HG02763 (cell line): ENCODE results near the gene ADCY1.

Experiments used
- ATAC-seq: cut with Tn5 transposase; IDR thresholded peaks from one replicate; pipeline ENCODE4 v1.9.1; 2021; ENCODE audit warnings: mild to moderate bottlenecking, moderate library complexity; ENCODE audit not compliant: unreplicated experiment

Gene ADCY1

DNA sequence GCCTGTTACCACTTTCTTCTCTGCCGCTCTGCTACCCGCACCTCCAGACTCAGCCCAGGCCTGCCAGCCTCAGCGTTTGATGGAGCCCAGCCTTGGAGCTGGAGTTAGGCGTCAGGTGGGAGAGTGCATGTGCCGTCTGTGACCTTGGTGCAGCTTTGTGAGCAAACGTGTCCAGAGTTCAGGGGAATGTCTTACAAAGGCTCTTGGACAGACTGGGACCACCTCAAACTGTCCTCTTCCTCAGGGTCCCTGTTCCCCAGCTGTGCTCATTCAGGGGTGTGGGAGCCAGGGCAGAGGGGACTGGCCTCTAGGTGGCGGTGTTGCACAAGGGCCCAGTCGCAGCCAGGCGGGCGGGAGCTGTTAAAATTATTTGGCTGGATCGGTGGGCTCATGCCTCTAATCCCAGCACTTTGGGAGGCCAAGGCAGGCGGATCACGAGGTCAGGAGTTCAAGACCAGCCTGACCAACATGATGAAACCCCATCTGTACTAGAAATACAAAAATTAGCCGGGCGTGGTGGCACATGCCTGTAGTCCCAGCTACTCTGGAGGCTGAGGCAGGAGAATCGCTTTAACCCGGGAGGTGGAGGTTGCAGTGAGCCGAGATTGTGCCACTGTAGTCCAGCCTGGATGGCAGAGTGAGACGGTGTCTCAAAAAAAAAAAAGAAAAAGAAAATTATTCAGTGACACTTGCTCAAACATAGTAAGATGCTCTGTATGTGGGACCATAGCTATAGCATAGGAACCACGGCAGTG lies 89.2 kb downstream of the ADCY1 start:
- no peak for ATAC-seq

DNA sequence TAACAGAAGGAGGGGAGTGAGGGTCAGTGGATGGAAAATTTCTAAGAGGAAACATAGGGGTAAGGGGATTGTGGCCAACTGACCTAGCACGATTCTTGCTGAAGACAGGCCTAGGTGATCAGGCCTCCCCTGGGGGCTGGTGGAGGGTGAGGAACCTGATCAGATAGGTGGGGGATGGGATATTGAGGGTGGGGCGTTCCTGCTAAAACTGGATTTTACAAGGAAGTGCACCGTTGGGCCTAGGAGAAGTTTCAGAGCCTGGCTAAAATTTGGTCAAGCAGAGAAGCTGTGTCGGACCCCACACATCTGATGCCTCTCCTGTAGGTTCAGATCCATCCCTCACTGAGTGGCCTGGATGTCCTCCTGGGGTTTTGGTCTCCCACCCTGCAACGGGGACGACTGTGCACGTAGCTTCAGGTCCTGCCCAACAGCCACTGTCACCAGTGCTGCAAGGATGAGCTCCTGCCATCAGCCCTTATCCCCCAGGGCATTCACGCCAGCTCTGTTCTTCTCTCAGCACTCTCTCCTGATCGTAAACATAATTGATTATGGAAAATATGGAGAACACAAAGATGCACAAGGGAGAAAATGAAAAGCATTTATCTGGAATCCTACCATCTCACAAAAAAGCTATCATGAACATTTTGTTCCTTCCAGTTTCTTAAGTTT lies 89.9 kb downstream of the ADCY1 start:
- no peak for ATAC-seq

DNA sequence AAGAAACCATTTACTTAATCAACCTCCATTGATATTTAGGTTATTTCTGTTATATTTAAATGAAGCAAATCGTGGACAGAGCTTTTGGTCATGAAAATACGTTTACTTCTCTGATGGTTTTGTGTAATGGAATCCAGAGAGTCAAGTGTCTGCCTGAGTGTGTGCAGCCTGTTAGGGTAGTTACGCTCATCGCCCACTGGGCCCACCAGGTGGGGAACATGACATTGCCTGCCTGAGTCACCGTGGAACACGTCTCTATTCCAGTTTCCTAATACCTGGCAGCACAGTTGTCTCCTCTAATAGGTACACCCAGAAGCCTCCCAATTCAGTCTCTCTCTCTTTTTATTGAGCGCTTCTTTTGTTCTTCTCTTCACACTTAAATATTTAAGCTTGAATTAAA lies 91.0 kb downstream of the ADCY1 start:
- no peak for ATAC-seq

DNA sequence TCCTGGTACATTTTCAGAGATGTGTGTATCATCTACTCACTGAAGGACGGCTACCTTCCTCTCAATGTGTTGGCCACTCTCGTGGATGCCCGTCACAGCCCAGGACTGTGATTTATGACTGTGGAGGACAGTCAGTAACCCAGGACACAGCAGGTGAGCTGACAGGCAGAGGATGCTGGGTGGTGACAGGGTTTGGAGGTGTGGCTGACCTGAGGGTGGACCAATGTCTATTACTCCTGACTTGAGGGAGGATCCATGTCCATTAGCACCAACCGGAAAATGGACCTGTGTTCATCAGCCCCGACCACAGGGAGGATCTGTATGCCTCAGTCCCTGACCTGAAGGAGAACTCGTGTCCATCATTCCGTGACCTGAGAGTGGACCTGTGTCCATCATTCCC lies 96.1 kb downstream of the ADCY1 start:
- ATAC-seq, result no peak

DNA sequence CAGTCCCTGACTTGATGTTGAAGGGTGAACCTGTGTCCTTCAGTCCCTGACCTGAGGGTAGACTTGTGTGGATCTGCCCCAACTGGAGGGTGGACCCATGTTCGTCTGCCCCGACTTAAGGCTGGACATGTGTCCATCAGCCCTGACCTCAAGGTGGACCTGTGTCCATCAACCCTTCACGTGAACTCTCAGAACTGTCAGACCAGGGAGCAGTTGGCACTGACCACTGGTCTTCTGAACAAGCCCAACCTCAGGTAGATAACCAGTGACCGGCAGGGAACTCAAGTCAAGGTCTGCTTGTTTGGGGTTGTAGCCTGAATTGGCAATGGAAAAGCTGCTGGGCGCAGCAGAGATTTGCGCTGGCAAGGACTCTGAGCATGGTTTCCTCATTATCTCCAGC lies 96.5 kb downstream of the ADCY1 start:
- no peak for ATAC-seq

DNA sequence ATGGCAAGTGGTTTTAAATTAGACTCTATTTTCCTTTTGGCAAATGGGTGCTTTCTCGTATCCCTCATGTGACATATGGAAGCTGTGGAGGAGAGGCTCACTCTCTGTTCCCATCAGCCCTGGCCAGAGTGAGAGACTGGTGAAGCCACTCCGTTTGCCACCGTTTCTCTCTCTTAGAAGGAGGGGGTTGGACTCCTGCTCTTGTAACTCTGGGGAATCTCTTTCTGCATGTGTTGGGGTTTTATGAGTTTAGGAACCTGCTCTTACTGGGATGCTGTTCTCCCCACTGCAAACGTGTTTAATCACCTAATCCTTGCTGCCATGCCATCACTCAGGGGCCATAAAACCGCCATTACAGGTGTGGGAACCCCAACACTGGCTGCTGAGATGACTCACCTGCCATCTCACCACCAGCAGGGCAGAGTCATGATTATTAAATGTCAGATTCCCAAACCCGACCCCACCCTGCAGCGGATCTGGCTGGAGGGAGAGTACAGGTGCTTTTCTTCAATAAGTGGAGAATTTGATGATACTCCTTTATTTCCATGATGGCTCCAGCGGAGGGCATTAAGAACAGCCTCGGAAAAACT lies 103.2 kb downstream of the ADCY1 start:
- ATAC-seq, result no peak

DNA sequence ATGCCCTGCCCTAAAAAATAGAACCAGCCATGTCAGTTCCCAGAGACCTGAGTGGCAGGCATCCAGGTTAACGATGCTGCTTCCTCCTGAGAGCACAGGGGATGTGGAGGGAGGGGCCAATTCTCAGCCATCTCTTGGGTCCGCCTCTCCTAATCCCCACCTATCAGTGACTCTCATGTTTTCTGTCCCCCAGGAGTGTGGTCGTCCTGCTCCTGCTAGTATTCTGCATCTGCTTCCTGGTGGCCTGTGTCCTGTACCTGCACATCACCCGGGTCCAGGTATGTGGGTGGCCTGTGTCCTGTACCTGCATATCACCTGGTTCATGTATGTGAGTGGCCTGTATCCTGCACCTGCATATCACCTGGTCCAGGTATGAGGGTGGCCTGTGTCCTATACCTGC lies 105.3 kb downstream of the ADCY1 start:
- no peak for ATAC-seq

DNA sequence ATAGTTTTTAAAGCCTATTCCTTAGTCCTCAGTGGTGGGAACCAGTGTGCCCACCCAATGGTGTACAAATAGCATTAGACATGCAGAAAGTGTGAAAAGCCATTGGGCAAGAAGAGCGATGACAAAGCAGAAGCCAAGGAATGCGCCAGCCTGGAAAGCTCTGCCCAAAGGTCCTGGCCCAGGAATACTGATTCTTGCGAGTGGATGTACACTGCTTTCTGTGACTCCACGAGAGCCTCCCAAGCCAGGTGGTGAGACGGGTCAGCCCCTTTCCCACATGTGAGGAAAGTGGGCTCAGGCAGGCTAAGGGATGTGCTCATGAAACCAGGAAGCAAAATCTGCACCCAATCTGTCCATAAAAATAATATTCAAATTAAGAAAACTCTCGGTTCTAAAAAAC lies 106.6 kb downstream of the ADCY1 start:
- ATAC-seq, result no peak

DNA sequence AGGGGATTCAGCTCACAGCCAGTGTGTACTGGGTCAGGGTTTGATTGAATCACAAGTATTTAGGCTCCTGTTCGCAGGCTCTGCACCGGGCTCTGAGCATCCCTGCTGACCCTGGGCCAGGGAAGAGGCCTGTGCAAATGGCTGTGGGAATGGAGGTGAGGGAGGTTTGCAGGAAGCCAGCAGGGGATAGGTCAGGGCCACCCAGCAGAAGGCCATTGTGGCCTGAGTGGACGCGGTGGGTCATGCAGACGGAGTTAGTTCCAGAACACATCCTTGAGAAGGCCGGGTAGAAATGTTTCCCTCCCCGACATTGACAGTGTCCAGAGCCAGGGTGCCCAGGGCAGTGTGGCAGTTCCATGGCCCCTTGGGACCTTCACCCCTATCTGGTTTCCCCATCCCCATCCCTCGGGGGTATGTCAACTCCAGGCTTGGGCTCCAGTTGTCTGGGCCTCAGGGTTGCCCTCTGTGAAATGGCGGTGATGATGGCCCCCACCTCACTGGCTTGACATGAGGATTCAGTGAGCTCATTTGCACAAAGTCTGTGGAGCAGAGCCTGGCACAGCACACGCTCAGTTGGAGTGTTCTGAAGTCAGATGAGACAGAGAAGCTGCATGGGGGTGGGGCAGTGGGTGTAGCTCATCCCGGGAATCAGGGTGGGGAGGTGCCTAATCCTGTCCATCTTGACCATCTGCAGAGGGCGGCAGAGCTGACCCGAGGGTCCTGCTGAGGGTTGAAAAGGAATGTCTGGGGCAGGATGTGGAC lies 107.6 kb downstream of the ADCY1 start:
- no peak for ATAC-seq

DNA sequence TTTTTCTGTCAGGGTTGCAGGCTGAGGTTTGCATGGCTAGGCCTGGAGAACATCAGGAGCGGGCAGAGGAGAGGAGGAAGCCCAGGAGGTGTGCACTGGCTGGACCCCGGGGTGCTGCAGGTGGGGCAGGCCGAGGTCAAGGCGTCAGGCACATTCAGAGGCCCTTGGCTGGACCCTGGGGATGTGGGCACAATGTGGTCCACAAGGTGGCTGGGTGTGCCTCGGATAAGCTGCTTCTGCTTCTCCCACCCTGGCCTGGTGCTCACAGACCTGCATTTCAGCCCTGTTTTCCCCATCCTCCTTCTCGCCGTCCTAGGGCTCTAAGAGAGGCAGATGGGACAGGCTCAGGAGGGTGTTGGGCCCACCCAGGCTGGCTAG lies 108.2 kb downstream of the ADCY1 start:
- no peak for ATAC-seq

DNA sequence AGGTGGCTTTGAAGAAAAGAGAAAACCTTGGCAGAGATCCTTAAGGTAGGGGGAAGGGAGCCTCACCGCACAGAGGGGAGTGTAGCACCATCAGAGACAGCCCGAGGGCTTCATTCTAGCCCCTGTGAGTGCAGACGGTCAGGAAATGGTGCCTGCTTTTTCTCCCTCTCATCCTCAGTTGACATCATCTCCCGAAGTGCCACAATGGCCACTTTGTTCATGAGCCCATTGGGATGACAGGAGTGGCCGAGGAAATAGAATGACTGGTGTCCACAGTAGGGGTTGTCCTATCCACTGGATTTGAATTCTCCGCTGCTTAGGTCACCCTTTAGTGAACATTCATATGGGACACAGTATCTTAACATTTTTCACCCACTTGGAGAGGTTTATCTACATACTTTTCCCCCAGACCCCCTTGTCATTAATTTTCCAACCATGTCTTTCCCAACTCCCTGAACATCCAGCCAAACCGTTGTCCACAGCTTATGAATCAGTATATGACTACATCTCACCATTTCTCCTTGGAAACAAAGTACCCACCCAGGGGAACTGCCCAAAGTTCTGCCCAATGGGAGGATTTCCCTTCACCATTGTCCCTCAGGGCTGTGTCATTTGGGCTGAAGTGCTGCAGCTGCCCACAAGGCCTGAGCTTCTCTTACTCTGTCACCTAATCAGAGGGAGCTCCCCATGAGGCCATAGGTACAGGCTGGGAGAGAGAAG lies 108.8 kb downstream of the ADCY1 start:
- ATAC-seq, result no peak

DNA sequence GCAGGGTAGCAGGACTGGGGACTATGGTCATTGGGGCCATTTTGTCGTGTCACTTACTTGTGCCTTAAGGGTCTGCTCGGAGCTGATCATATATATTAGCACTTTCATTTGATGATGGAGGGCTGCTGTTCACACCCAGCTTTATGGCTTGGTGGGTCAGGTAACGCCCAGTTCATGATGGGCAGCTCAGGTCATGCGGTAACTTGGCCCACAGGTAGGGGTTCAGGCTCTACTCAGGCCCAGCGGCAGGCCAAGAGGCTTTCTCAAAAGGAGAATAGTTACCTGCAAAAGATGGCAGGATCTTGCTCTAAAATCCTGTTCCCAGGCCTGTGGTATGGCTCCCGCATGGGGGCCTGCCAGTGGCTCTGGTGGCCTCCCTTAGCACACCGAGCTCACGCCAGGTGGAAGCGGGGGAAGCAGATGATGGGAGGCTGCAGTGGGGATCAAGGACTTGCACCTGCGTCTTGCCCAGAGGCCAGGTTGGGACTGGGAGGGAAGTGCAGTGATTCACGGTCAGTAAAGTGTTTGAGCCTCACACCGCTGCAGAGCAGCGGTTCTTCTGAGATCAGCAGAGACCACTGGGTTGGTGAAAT lies 109.5 kb downstream of the ADCY1 start:
- no peak for ATAC-seq

DNA sequence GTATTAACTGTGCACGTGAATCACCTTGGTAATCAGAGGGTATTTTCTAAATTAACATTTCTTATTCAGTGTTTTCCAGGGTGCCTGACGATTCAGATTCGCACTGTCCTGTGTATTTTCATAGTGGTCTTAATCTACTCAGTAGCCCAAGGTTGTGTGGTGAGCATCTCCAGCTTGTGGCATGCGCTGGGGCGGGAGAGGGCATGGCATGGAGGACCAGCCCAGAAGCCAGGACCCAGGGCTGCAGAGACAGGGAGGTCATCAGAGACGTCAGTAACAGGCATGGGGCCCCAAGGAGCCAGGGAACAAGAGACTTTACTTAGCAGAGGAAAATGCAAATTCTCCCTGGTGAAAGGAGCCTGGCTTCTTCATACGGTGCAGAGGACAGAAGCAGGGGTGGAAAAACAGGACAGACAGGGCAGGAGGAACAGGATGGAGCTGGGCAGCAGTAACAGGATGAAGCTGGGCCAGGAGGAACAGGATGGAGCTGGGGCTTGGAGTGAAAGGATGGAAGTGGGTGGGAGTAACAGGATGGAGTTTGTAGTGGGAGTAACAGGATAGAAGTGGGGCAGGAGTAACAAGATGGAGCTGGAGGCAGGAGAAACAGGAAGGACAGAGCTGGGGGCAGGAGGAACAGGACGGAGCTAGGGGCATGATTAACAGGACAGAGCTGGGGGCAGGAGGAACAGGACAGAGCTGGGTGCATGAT lies 110.9 kb downstream of the ADCY1 start:
- no peak for ATAC-seq

DNA sequence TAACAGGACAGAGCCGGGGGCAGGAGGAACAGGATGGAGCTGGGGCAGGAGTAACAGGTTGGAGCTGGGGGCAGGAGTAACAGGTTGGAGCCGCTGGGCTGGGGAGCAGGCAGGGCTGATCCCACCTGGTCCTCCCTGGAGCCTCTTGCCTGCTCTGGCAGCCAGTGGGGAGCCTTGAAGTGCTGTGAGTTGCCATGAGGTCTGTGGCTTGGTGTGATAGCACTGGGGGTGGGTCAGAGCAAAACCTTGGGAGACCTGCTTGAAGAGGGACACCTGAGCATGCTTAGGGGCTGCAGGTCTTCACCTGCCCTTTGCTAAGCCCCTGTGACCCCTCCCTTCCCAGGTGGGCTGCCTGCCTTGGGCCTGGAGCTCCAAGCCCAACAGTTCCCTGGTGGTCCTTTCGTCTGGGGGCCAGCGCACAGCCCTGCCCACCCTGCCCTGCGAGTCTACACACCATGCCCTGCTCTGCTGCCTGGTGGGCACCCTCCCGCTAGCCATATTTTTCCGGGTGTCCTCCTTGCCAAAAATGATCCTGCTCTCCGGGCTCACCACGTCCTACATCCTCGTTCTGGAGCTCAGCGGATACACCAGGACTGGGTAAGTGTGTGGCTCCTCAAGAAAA lies 111.6 kb downstream of the ADCY1 start:
- no peak for ATAC-seq

DNA sequence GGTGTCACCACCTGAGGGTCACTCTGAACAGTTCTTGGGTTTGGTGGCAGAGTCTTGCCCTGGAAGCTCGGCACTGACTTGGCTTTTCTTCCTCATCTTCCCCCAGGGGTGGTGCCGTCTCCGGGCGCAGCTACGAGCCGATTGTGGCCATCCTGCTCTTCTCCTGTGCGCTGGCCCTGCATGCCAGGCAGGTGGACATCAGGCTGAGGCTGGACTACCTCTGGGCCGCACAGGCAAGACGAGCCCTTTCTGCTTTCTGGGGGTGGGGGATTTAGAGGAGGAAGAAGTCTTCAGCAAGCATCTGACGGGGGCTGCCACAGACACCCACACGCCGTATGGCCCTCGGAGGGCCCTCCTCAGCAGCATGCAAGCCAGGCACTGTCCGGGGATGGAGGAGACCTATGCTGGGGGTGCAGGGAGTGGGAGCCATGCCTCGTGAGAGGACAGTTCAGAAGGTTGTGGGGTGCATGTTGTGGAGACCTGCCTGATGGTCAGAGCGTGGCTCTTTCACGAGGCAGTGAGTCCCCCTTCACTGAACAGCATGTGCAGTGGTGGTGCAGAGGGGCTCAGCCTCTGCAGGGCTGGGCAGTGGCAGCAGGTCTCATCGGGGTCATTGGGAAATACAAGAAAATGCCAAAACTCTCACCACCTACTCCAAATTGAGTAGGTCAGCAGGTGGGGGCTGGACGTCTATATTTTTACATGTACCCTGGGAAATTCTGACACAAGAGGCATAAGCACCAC lies 112.4 kb downstream of the ADCY1 start:
- no peak for ATAC-seq

DNA sequence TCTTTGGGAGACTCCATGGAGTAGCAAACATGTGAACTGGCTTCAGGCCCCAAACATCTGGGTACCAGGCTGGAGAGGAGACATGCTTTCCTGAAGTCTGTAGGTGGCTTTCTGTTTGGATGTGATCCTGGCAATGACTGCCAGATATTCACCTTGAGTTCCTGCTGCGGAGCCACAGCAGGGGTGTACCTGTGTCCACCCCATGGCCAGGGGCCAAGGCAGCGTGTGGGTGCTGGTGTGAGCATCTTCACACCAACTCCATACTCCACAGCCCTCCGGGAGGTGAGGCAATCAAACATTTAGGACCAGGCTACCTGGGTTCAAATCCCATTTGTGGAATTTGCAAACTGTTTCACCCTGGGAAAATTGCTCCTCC lies 113.0 kb downstream of the ADCY1 start:
- no peak for ATAC-seq

DNA sequence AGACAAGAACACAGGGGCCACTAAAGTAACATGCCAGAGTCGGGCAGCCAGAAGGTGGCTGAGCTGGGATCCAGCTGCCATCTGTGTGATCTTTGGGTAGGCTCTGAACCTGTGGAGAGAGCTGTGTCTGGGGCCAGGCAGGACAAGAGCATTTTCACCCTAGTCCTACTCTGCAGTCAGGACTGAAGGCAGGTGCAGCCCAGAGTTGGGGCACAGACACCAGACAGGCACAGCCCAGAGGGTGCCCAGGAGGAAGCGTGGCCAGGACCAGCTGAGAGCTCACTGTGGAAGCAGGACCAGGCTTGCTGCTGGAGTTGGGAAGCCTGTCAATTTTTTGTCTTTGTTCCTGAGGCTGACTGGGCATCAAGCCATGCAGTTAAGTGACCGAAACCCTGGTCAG lies 113.6 kb downstream of the ADCY1 start:
- ATAC-seq, result no peak

DNA sequence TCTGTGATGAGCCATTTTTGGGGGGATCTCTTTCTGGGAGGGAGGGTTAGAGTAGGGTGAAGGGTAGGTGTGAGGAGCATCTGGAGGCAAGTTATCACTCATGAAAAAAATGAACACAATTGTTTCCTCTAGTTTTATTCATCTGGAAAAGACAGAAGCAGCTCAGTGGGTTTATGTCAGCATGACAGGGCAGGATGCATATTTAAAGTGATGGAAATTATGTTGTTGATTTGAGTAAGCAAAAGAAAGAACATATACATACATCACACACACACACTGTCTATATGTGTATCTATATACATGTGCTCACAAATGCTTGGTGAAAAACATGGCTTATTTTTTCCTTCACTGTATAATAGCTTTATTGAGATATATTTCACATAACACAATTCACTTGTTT lies 114.2 kb downstream of the ADCY1 start:
- no peak for ATAC-seq
